LNCaP clone FGC (cell line): ENCODE data around the gene TMEM240.
A peak's percentile ranks its signal among the peaks of the same experiment; 100 is the strongest.

Experiments used
- DNase-seq: peaks from one replicate; pipeline ENCODE4 v3.0.0-alpha.2; 2011; ENCODE audit warnings: low read depth
- H3K4me3 ChIP-seq: 2 replicates; pipeline ENCODE4 v1.5.1; 2011; ENCODE audit warnings: mild to moderate bottlenecking, low read depth, low read length, control low read depth
- CTCF ChIP-seq: IDR thresholded peaks from 2 replicates; pipeline ENCODE4 v1.5.1; 2012; ENCODE audit warnings: mild to moderate bottlenecking; ENCODE audit not compliant: control insufficient read depth, insufficient read depth; ENCODE audit errors: extremely low read depth

TMEM240 gene

GRCh38 chr1:1550591-1551432 is 10.4 kb upstream of the TMEM240 start:
- no peak overlapping the region for H3K4me3 ChIP-seq
- peak; percentile 26; the same call in 1 of the 2 replicates for TF ChIP-seq CTCF
- DNase-seq: no peak

GRCh38 chr1:1550087-1550486 is 9.7 kb upstream of the TMEM240 start:
- no peak for DNase-seq
- TF ChIP-seq CTCF: no peak
- no peak overlapping the region for H3K4me3 ChIP-seq

GRCh38 chr1:1548591-1548990 is 8.2 kb upstream of the TMEM240 start:
- no peak for DNase-seq
- no peak for TF ChIP-seq CTCF
- H3K4me3 ChIP-seq: no peak overlapping the region

GRCh38 chr1:1547476-1547875 is 7.1 kb upstream of the TMEM240 start:
- DNase-seq: no peak
- no peak for TF ChIP-seq CTCF
- no peak overlapping the region for H3K4me3 ChIP-seq

- TF ChIP-seq CTCF: no peak
- DNase-seq: no peak
Observed at GRCh38 chr1:1547011-1547410, 6.6 kb upstream of the TMEM240 start.

GRCh38 chr1:1545946-1546737 is 5.7 kb upstream of the TMEM240 start:
- DNase-seq: no peak
- H3K4me3 ChIP-seq: no peak overlapping the region
- TF ChIP-seq CTCF: no peak

More at GRCh38 chr1:1547011-1547410, 6.6 kb upstream of the TMEM240 start:
- no peak overlapping the region for H3K4me3 ChIP-seq
